Thymus (tissue), 14 donors: ENCODE results near the gene ESM1. TPM values are rescaled to one million over a fixed set of nuclear protein-coding genes. Genes with fewer than 3 reads are reported as not detected.
A peak's percentile ranks its signal among the peaks of the same experiment; 100 is the strongest.

ENCODE experiments used
- DNase-seq, 9 donors: peaks; one replicate each; pipeline ENCODE4 v3.0.0-alpha.2; 2013; ENCODE audit warnings: low spot score in 9 of 9, low read depth in 6 of 9, missing footprints in 1 of 9
- H3K27ac ChIP-seq, 2 donors: one replicate each; pipeline ENCODE4 v1.5.1; 2013; ENCODE audit warnings: control low read depth in 1 of 2, low read depth in 1 of 2, low read length in 1 of 2, mild to moderate bottlenecking in 1 of 2, moderate library complexity in 1 of 2
- H3K27me3 ChIP-seq, 2 donors: one replicate each; pipeline ENCODE4 v1.5.1; 2013; ENCODE audit warnings: low read length in 1 of 2; ENCODE audit not compliant: control insufficient read depth in 2 of 2, insufficient read depth in 1 of 2
- H3K36me3 ChIP-seq, 2 donors: one replicate each; pipeline ENCODE4 v1.5.1; 2013; ENCODE audit warnings: low read length in 1 of 2, mild to moderate bottlenecking in 1 of 2, moderate library complexity in 1 of 2; ENCODE audit not compliant: control insufficient read depth in 2 of 2, insufficient read depth in 2 of 2
- H3K4me1 ChIP-seq, 2 donors: one replicate each; pipeline ENCODE4 v1.5.1; 2013; ENCODE audit warnings: low read length in 2 of 2; ENCODE audit not compliant: control insufficient read depth in 2 of 2, insufficient read depth in 2 of 2
- H3K4me3 ChIP-seq, 2 donors: one replicate each; pipeline ENCODE4 v1.5.1; 2013; ENCODE audit warnings: low read length in 2 of 2, control low read depth in 1 of 2, mild to moderate bottlenecking in 1 of 2
- H3K9me3 ChIP-seq, 2 donors: one replicate each; pipeline ENCODE4 v1.5.1; 2013; ENCODE audit warnings: low read length in 1 of 2, mild to moderate bottlenecking in 1 of 2; ENCODE audit not compliant: control insufficient read depth in 2 of 2, insufficient read depth in 1 of 2
- WGBS: extraction: QIAGEN DNeasy Blood & Tissue Kit; methylation state at CpG from one replicate; pipeline ENCODE4 v1.1.7; 2013; 5-methylcytosine and 5-hydroxymethylcytosine counted together
- long read RNA-seq, 10 donors: transcript quantifications; one replicate each; lab custom pipeline, GENCODE V29; 2026
- polyA plus RNA-seq: library from polyadenylated mRNA; stranded (reverse); fragments of 200-250 nt; gene quantifications from one replicate; pipeline ENCODE4 v1.2.3, GENCODE V29; 2013
- total RNA-seq: library from RNA; stranded (reverse); fragments of 120-200 nt; gene quantifications from one replicate; pipeline ENCODE4 v1.2.4, GENCODE V29; 2013
- donor health status: healthy.

Gene ESM1
- total RNA-seq (0.38 TPM), polyA plus RNA-seq (0.62 TPM)
- long read RNA-seq, donor 1: 0 reads
- long read RNA-seq, donor 2: 0 reads
- long read RNA-seq, donor 3: 0 reads
- long read RNA-seq, donor 4: 0 reads
- long read RNA-seq, donor 5, partial matches to known transcripts: 0 of 1 reads
- long read RNA-seq, donor 5, other reads (novel, unspliced or antisense): 0 of 1 reads
- long read RNA-seq, donor 6: 0 reads
- long read RNA-seq, donor 7: 0 reads
- long read RNA-seq, donor 8: 0 reads
- long read RNA-seq, donor 9: 0 reads
- long read RNA-seq, donor 10: 0 reads

GRCh38 chr5:54985301-54986268 is at the start of gene ESM1:
TSS of gene ESM1 (minus strand) at chr5:54985593. CDS start at chr5:54985517, 76 bp downstream.
- H3K27me3 ChIP-seq: peaks cover 0 to 11% of the 10 kb centered on the region in 2 donors
- no peaks in the 10 kb centered on the region for H3K9me3 ChIP-seq
- H3K4me3 ChIP-seq: no peak within 1 kb of the TSS
- no peak for DNase-seq
- no peak within 1 kb of the TSS for H3K27ac ChIP-seq
- 57% methylated on average over 26 of the region's 26 CpGs for WGBS
- H3K4me1 ChIP-seq: peaks cover 0 to 3% of the 10 kb centered on the region in 2 donors
- H3K36me3 ChIP-seq: no peaks in the 10 kb centered on the region

GRCh38 chr5:55033568-55033967 is 48.2 kb upstream of the ESM1 start:
- H3K4me3 ChIP-seq: no peak overlapping the region
- no peaks in the 10 kb centered on the region for H3K9me3 ChIP-seq
- DNase-seq: no peak
- no peaks in the 10 kb centered on the region for H3K27me3 ChIP-seq
- WGBS: 53% methylated on average over 4 of the region's 4 CpGs
- no peaks in the 10 kb centered on the region for H3K36me3 ChIP-seq
- H3K27ac ChIP-seq: no peak overlapping the region
- H3K4me1 ChIP-seq: peaks cover 0 to 6% of the 10 kb centered on the region in 2 donors

GRCh38 chr5:55031492-55031891 is 46.1 kb upstream of the ESM1 start:
- DNase-seq: no peak
- no peak overlapping the region for H3K27ac ChIP-seq
- H3K4me1 ChIP-seq: peaks cover 4 to 15% of the 10 kb centered on the region in 2 donors
- no peaks in the 10 kb centered on the region for H3K27me3 ChIP-seq
- H3K36me3 ChIP-seq: no peaks in the 10 kb centered on the region
- 99% methylated on average over 5 of the region's 5 CpGs for WGBS
- H3K4me3 ChIP-seq: no peak overlapping the region
- no peaks in the 10 kb centered on the region for H3K9me3 ChIP-seq

- no peak overlapping the region for H3K27ac ChIP-seq
- H3K9me3 ChIP-seq: no peaks in the 10 kb centered on the region
- no peaks in the 10 kb centered on the region for H3K27me3 ChIP-seq
- no peaks in the 10 kb centered on the region for H3K36me3 ChIP-seq
- 91% methylated on average over 10 of the region's 10 CpGs for WGBS
- DNase-seq: no peak
- no peak overlapping the region for H3K4me3 ChIP-seq
- peaks cover 4 to 15% of the 10 kb centered on the region in 2 donors for H3K4me1 ChIP-seq
These were observed 45.4 kb upstream of the ESM1 start for GRCh38 chr5:55030676-55031369.

- no peak overlapping the region for H3K27ac ChIP-seq
- no peaks in the 10 kb centered on the region for H3K27me3 ChIP-seq
- WGBS: 81% methylated on average over 2 of the region's 2 CpGs
- H3K4me3 ChIP-seq: no peak overlapping the region
- no peak for DNase-seq
- no peaks in the 10 kb centered on the region for H3K9me3 ChIP-seq
- H3K36me3 ChIP-seq: no peaks in the 10 kb centered on the region
- H3K4me1 ChIP-seq: peaks cover 4 to 15% of the 10 kb centered on the region in 2 donors
These were observed 44.8 kb upstream of the ESM1 start for GRCh38 chr5:55030220-55030619.

- no peak overlapping the region for H3K27ac ChIP-seq
- H3K9me3 ChIP-seq: no peaks in the 10 kb centered on the region
- H3K4me3 ChIP-seq: no peak overlapping the region
- peaks cover 4 to 16% of the 10 kb centered on the region in 2 donors for H3K4me1 ChIP-seq
- DNase-seq: peak in 7 of 9 donors; percentile 17 to 75 (median 30)
- no peaks in the 10 kb centered on the region for H3K36me3 ChIP-seq
- 6% methylated on average over 3 of the region's 3 CpGs for WGBS
- no peaks in the 10 kb centered on the region for H3K27me3 ChIP-seq
These were observed 42.2 kb upstream of the ESM1 start for GRCh38 chr5:55027595-55027994.

- no peaks in the 10 kb centered on the region for H3K36me3 ChIP-seq
- WGBS: 52% methylated on average over 2 of the region's 2 CpGs
- no peaks in the 10 kb centered on the region for H3K27me3 ChIP-seq
- no peak overlapping the region for H3K4me3 ChIP-seq
- no peaks in the 10 kb centered on the region for H3K9me3 ChIP-seq
- peak in 3 of 9 donors; percentile 6 to 59 (median 21) for DNase-seq
- peaks cover under 1 to 23% of the 10 kb centered on the region in 2 donors for H3K4me1 ChIP-seq
- no peak overlapping the region for H3K27ac ChIP-seq
These were observed 37.1 kb upstream of the ESM1 start for GRCh38 chr5:55022450-55022849.

- Histone ChIP-seq H3K4me1 (peaks cover 0 to 17% of the 10 kb centered on the region in 2 donors), H3K27ac (no peak overlapping the region), H3K27me3 (no peaks in the 10 kb centered on the region), H3K9me3 (no peaks in the 10 kb centered on the region), H3K36me3 (no peaks in the 10 kb centered on the region), H3K4me3 (no peak overlapping the region)
- DNase-seq: no peak
- 97% methylated on average over 4 of the region's 4 CpGs for WGBS
These were observed 36.4 kb upstream of the ESM1 start for GRCh38 chr5:55021821-55022220.
